HG02571 (cell line): ENCODE results near the gene SEC62.

Source experiments
- ATAC-seq: cut with Tn5 transposase; IDR thresholded peaks from one replicate; pipeline ENCODE4 v1.9.1; 2021; ENCODE audit warnings: mild to moderate bottlenecking, moderate library complexity; ENCODE audit not compliant: unreplicated experiment

Gene SEC62

GRCh38 chr3:169966951-169967915, 626 bp downstream of the SEC62 start:
- ATAC-seq = peak; percentile 32

GRCh38 chr3:169968224-169968885, 1.7 kb downstream of the SEC62 start:
- no peak for ATAC-seq

- ATAC-seq = no peak
Observed at GRCh38 chr3:169969174-169970095, 2.8 kb downstream of the SEC62 start.

GRCh38 chr3:169970847-169971246, 4.2 kb downstream of the SEC62 start:
- no peak for ATAC-seq

- no peak for ATAC-seq
Observed at GRCh38 chr3:169971522-169971921, 4.9 kb downstream of the SEC62 start.

- ATAC-seq = no peak
Observed at GRCh38 chr3:169980055-169980454, 13.4 kb downstream of the SEC62 start.

- no peak for ATAC-seq
Observed at GRCh38 chr3:169984292-169984691, 17.7 kb downstream of the SEC62 start.

- ATAC-seq = no peak
Observed at GRCh38 chr3:169990431-169990830, 23.8 kb downstream of the SEC62 start.

GRCh38 chr3:169992156-169992555, 25.5 kb downstream of the SEC62 start:
- no peak for ATAC-seq

- ATAC-seq = no peak
Observed at GRCh38 chr3:169992781-169993180, 26.2 kb downstream of the SEC62 start.

GRCh38 chr3:169993761-169994160, 27.2 kb downstream of the SEC62 start:
- no peak for ATAC-seq

GRCh38 chr3:169996063-169996462, 29.5 kb downstream of the SEC62 start:
- no peak for ATAC-seq

- ATAC-seq = no peak
Observed at GRCh38 chr3:169998668-169999131, 32.1 kb downstream of the SEC62 start.

GRCh38 chr3:169999433-169999832, 32.8 kb downstream of the SEC62 start:
- ATAC-seq = peak; percentile 90

- no peak for ATAC-seq
Observed at GRCh38 chr3:170000051-170000450, 33.4 kb downstream of the SEC62 start.

- no peak for ATAC-seq
Observed at GRCh38 chr3:170002231-170002630, 35.6 kb downstream of the SEC62 start.

GRCh38 chr3:170002879-170003278, 36.3 kb downstream of the SEC62 start:
- ATAC-seq = no peak

- no peak for ATAC-seq
Observed at GRCh38 chr3:170003881-170004356, 37.3 kb downstream of the SEC62 start.

- ATAC-seq = peak; percentile 71
Observed at GRCh38 chr3:170007031-170007663, 40.5 kb downstream of the SEC62 start.

GRCh38 chr3:170010498-170010897, 43.9 kb downstream of the SEC62 start:
- no peak for ATAC-seq
